Chondrocyte (in vitro differentiated cells): Measurements from ENCODE around the gene CASZ1. TPM values are rescaled to one million over a fixed set of nuclear protein-coding genes. Genes with fewer than 3 reads are reported as not detected.

Source experiments
- DNase-seq: peaks from one replicate; pipeline ENCODE4 v3.0.0; 2021; ENCODE audit warnings: mixed read lengths, low spot score
- H3K27ac Mint-ChIP-seq: one replicate; pipeline ENCODE4 v1.8.0; 2021; ENCODE audit warnings: mild to moderate bottlenecking, moderate library complexity, mixed read lengths; ENCODE audit not compliant: unreplicated experiment
- H3K27me3 Mint-ChIP-seq: 2 replicates; pipeline ENCODE4 v1.8.0; 2021; ENCODE audit warnings: low read depth, mixed read lengths
- H3K36me3 Mint-ChIP-seq: 2 replicates; pipeline ENCODE4 v1.8.0; 2021; ENCODE audit warnings: low read depth, mixed read lengths
- H3K4me1 Mint-ChIP-seq: 2 replicates; pipeline ENCODE4 v1.8.0; 2021; ENCODE audit warnings: low read depth, mild to moderate bottlenecking, mixed read lengths
- H3K4me3 Mint-ChIP-seq: one replicate; pipeline ENCODE4 v1.8.0; 2021; ENCODE audit warnings: mild to moderate bottlenecking, moderate library complexity, mixed read lengths; ENCODE audit not compliant: unreplicated experiment
- H3K9me3 Mint-ChIP-seq: 2 replicates; pipeline ENCODE4 v1.8.0; 2021; ENCODE audit warnings: low read depth, mixed read lengths
- CTCF ChIP-seq: fragments of 200-600 bp; sonication (generic); IDR thresholded peaks from 2 replicates; pipeline ENCODE4 v1.5.0; 2021; ENCODE audit warnings: antibody characterized with exemption, mild to moderate bottlenecking, moderate library complexity
- total RNA-seq: library from RNA; stranded (reverse); gene quantifications from 3 replicates; pipeline ENCODE4 v1.2.1, GENCODE V29; 2021

Gene CASZ1
- total RNA-seq, 1 donor from 2014 or later = 4.1 TPM

GRCh38 chr1:10774615-10775310, 21.7 kb downstream of the CASZ1 start:
- Mint-ChIP-seq H3K27me3 (peaks cover 34% of the 10 kb centered on the region), H3K4me3 (no peak overlapping the region)

GRCh38 chr1:10773851-10774614, 22.4 kb downstream of the CASZ1 start:
- H3K36me3 Mint-ChIP-seq = no peaks in the 10 kb centered on the region
- H3K27me3 Mint-ChIP-seq = peaks cover 37% of the 10 kb centered on the region
- peak; percentile 34 for DNase-seq
- H3K9me3 Mint-ChIP-seq = no peaks in the 10 kb centered on the region
- H3K4me1 Mint-ChIP-seq = no peaks in the 10 kb centered on the region
- H3K4me3 Mint-ChIP-seq = no peak overlapping the region
- H3K27ac Mint-ChIP-seq = no peak overlapping the region
- TF ChIP-seq CTCF = no peak

More at GRCh38 chr1:10774615-10775310, 21.7 kb downstream of the CASZ1 start:
- no peak for TF ChIP-seq CTCF
- no peaks in the 10 kb centered on the region for H3K36me3 Mint-ChIP-seq
- DNase-seq = no peak
- no peak overlapping the region for H3K27ac Mint-ChIP-seq
- no peaks in the 10 kb centered on the region for H3K9me3 Mint-ChIP-seq
- no peaks in the 10 kb centered on the region for H3K4me1 Mint-ChIP-seq

GRCh38 chr1:10773376-10773775, 23.1 kb downstream of the CASZ1 start:
- Mint-ChIP-seq H3K9me3 (no peaks in the 10 kb centered on the region), H3K36me3 (no peaks in the 10 kb centered on the region), H3K4me1 (no peaks in the 10 kb centered on the region)

GRCh38 chr1:10772711-10773110, 23.7 kb downstream of the CASZ1 start:
- TF ChIP-seq CTCF = no peak
- peak; percentile 60 for DNase-seq
- Mint-ChIP-seq H3K27me3 (peaks cover 38% of the 10 kb centered on the region), H3K4me1 (no peaks in the 10 kb centered on the region), H3K9me3 (no peaks in the 10 kb centered on the region), H3K36me3 (no peaks in the 10 kb centered on the region), H3K27ac (no peak overlapping the region), H3K4me3 (no peak overlapping the region)

More at GRCh38 chr1:10773376-10773775, 23.1 kb downstream of the CASZ1 start:
- no peak overlapping the region for H3K4me3 Mint-ChIP-seq
- H3K27ac Mint-ChIP-seq = no peak overlapping the region
- TF ChIP-seq CTCF = no peak
- H3K27me3 Mint-ChIP-seq = peaks cover 38% of the 10 kb centered on the region
- DNase-seq = peak; percentile 63

GRCh38 chr1:10771789-10772188, 24.7 kb downstream of the CASZ1 start:
- H3K4me1 Mint-ChIP-seq = no peaks in the 10 kb centered on the region
- DNase-seq = peak; percentile 80
- H3K9me3 Mint-ChIP-seq = no peaks in the 10 kb centered on the region
- TF ChIP-seq CTCF = no peak
- no peak overlapping the region for H3K27ac Mint-ChIP-seq
- no peaks in the 10 kb centered on the region for H3K36me3 Mint-ChIP-seq
- no peak overlapping the region for H3K4me3 Mint-ChIP-seq
- peaks cover 37% of the 10 kb centered on the region for H3K27me3 Mint-ChIP-seq
